OCI-LY7 (cell line): ENCODE measurements around the gene RELCH.

ENCODE experiments used
- EZH2phosphoT487 ChIP-seq: fragments of 200-600 bp; sonication (generic); IDR thresholded peaks from 2 replicates; pipeline ENCODE4 v1.6.1; 2018; ENCODE audit warnings: low read depth, borderline replicate concordance, mild to moderate bottlenecking, mixed run types, antibody characterized with exemption, low read length, moderate library complexity, mixed read lengths
- TF ChIP-seq, protein P1 (sequence below): fragments of 200-600 bp; sonication (generic); conservative IDR thresholded peaks from 2 replicates; pipeline ENCODE4 v1.5.1; 2014; ENCODE audit warnings: mild to moderate bottlenecking, antibody characterized with exemption, low read length, moderate library complexity, mixed read lengths

GRCh38 chr18:62332964-62333695 lies 146.1 kb downstream of the RELCH start:
- TF ChIP-seq, protein P1, sequence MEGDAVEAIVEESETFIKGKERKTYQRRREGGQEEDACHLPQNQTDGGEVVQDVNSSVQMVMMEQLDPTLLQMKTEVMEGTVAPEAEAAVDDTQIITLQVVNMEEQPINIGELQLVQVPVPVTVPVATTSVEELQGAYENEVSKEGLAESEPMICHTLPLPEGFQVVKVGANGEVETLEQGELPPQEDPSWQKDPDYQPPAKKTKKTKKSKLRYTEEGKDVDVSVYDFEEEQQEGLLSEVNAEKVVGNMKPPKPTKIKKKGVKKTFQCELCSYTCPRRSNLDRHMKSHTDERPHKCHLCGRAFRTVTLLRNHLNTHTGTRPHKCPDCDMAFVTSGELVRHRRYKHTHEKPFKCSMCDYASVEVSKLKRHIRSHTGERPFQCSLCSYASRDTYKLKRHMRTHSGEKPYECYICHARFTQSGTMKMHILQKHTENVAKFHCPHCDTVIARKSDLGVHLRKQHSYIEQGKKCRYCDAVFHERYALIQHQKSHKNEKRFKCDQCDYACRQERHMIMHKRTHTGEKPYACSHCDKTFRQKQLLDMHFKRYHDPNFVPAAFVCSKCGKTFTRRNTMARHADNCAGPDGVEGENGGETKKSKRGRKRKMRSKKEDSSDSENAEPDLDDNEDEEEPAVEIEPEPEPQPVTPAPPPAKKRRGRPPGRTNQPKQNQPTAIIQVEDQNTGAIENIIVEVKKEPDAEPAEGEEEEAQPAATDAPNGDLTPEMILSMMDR = no peak
- no peak for TF ChIP-seq EZH2phosphoT487
